Ovary (tissue), 1 donor: Measurements from ENCODE around the gene SGMS1.

ENCODE experiments used
- EP300 ChIP-seq: sonication (generic); formaldehyde crosslinking; IDR thresholded peaks from one replicate; pipeline ENCODE4 v1.6.1; 2017; ENCODE audit warnings: antibody characterized with exemption
- POLR2A ChIP-seq: fragments of 450-650 bp; IDR thresholded peaks from one replicate; pipeline ENCODE4 v1.6.1; 2017; ENCODE audit warnings: antibody characterized with exemption, mild to moderate bottlenecking, moderate library complexity

GRCh38 chr10:50526185-50526584 lies 97.6 kb downstream of the SGMS1 start:
- TF ChIP-seq EP300 (no peak), POLR2A (no peak)
